ENCODE data around the gene LTC4S.
A peak's percentile ranks its signal among the peaks of the same experiment; 100 is the strongest.
"Not testable (repeated sequence)": the region's sequence is repeated elsewhere in the genome, so short reads cannot be mapped to it uniquely, and the experiment has no call there.

LTC4S gene

DNA sequence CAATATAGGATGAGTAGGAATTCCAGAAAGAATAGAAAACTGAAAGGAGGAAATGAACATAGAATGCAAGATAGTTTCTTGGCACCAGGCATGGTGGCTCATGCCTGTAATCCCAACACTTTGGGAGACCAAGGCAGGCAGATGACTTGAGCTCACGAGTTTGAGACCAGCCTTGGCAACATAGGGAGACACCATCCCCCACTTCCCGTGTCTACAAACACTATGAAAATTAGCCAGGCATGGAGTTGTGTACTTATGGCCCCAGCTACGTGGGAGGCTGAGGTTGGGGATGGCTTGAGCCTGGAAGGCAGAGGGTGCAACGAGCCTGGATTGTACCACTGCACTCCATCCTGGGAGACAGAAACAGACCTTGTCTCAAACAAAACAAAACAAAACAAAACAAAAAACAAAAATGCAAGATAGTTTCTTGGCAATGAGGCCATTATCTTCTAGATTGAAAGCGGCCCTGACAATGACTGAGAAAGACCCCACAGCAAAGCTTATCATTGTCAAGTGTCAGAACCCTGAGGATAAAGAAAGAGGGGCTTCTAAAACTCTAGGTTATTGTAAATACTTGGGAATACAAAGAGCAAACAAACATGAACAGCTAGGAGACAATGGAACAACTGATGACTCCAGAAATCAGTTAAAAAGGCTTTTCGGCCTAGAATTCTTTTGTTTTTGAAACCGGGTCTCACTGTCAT is 36.1 kb downstream of the LTC4S start:
- DNase-seq, result no peak

DNA sequence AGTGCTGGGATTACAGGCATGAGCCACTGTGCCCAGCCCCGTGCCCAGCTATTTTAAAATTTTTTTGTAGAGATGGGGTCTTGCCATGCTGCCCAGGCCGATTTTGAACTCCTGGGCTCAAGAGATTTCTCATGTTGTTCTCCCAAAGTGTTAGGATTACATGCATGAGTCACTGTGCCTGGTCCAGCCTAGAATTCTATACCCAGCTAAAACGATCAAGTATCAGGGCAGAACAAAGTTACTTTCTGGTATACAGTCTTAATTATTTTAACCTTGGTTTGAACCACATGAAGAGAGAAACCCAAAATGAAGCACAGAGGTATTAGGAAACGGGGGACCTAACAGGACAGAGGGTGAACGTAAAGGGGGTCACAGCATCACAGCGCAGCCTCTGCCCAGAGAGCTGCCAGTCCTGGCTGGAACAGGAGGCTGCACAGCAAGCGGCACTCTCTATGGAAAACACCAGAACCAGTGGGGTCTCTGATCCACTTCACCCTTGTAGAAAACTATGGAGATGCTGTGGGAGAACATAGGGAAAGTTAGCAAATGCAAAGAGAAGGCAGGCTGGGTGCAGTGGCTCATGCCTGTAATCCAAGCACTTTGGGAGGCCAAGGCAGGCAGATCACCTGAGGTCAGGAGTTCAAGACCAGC is 37.2 kb downstream of the LTC4S start:
- DNase-seq, result no peak

DNA sequence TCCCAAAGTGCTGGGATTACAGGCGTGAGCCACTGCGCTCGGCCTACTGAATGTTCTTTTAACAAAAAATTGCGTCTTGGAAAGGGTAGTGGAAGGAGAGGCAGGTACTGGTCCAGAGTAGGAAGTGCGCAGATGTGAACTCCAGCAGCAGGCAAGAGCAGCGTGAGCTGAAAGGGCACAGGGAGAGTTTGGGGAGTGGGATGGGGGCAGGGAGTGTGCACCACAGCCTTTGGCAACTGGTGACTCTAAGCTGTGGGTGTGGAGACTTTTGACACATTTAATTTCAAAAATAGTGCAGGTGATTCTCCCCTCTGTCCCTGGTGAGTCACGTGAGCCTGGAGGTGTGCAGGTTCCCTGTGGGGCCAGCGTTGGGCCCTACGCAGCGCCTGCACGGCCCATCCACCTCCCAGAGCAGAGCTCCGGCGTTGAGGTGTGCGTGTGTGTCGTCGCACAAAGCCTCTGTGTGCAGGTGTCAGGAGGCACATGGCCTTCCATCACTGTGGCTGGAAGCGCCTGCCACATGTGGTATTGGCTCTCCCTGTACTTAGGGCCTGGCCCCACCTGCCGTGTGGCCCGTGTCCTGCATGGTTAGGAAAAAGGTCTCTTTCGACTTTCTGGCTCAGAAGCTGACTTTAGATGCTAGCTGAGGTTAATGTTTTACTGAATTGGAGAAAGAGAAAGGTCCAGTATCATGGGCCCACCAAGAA is 38.4 kb downstream of the LTC4S start:
- DNase-seq, result no peak

DNA sequence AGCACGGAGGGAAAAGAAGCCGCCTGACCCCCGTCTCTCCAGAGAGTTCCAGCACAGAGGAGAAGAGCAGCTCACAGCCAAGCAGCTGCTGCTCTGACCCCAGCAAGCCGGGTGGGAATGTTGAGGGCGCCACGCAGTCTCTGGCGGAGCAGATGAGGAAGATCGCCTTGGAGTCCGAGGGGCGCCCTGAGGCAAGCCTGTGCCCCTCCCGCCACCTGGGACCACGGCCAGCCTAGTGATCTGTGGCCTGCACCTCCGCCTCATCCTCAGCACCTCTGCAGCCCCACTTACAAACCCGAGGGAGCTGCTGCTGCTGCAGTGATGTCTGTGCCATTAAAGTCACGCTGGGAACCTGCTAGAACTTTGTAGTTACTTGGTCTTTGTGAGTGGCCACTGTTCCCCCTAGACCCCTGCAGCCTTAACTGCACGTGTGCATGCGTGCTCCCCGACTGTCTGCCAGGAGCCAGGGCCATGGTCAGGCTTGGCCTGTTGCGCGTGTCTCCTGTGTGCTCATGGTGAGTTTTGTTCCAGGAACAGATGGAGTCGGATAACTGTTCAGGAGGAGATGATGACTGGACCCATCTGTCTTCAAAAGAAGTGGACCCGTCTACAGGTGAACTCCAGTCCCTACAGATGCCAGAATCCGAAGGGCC is 39.4 kb downstream of the LTC4S start:
- DNase-seq, result no peak

DNA sequence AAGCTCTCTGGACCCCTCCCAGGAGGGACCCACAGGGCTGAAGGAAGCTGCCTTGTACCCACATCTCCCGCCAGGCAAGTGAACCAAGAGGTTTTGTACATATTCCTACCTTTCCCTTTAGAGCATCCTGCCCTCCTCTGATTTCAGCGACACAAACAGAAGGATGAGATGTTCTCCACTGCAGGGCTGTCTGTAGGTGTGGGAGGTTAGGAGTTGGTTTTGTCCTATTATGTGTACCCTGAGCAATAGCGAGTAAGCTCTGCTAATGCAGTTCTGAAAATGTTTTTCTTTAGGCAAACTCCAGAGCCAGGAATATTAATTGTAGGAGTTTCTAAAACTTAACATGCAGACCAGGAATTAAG is 39.9 kb downstream of the LTC4S start:
- no peak for DNase-seq

DNA sequence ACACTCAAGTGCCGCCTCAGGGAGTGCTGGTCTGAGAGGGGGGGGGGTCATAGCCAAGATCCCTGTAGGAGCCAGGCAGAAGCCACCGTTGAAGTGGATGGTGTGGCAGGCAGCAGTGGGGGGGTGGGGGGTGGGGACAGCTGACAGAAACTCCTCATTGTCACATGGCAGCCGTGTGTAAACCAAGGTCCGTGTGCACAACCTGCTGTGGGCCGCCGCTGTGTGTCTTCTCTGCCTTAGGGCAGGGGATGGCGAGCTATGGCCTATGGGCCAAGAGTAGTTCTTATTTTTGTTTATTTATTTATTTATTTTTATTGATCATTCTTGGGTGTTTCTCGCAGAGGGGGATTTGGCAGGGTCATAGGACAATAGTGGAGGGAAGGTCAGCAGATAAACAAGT is 40.3 kb downstream of the LTC4S start:
- no peak for DNase-seq

DNA sequence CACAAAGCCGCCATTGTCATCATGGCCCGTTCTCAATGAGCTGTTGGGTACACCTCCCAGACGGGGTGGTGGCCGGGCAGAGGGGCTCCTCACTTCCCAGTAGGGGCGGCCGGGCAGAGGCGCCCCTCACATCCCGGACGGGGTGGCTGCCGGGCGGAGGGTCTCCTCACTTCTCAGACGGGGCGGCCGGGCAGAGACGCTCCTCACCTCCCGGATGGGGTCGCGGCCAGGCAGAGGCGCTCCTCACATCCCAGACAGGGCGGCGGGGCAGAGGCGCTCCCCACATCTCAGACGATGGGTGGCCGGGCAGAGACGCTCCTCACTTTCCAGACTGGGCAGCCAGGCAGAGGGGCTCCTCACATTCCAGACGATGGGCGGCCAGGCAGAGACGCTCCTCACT is 41.1 kb downstream of the LTC4S start:
- DNase-seq, result not testable (repeated sequence)

DNA sequence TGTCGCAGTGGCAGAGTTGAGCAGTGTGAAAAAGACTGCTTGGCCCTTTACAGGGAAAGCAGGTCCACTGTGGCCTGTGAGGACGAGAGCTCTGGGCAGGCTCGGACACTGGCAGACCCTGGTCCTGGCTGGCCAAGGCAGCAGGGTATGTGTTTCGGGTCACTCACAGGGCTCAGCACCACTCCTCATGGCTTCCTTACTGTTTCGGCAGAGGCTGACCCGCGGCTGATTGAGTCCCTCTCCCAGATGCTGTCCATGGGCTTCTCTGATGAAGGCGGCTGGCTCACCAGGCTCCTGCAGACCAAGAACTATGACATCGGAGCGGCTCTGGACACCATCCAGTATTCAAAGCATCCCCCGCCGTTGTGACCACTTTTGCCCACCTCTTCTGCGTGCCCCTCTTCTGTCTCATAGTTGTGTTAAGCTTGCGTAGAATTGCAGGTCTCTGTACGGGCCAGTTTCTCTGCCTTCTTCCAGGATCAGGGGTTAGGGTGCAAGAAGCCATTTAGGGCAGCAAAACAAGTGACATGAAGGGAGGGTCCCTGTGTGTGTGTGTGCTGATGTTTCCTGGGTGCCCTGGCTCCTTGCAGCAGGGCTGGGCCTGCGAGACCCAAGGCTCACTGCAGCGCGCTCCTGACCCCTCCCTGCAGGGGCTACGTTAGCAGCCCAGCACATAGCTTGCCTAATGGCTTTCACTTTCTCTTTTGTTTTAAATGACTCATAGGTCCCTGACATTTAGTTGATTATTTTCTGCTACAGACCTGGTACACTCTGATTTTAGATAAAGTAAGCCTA is 42.6 kb downstream of the LTC4S start:
- peak; percentile 77 for DNase-seq

DNA sequence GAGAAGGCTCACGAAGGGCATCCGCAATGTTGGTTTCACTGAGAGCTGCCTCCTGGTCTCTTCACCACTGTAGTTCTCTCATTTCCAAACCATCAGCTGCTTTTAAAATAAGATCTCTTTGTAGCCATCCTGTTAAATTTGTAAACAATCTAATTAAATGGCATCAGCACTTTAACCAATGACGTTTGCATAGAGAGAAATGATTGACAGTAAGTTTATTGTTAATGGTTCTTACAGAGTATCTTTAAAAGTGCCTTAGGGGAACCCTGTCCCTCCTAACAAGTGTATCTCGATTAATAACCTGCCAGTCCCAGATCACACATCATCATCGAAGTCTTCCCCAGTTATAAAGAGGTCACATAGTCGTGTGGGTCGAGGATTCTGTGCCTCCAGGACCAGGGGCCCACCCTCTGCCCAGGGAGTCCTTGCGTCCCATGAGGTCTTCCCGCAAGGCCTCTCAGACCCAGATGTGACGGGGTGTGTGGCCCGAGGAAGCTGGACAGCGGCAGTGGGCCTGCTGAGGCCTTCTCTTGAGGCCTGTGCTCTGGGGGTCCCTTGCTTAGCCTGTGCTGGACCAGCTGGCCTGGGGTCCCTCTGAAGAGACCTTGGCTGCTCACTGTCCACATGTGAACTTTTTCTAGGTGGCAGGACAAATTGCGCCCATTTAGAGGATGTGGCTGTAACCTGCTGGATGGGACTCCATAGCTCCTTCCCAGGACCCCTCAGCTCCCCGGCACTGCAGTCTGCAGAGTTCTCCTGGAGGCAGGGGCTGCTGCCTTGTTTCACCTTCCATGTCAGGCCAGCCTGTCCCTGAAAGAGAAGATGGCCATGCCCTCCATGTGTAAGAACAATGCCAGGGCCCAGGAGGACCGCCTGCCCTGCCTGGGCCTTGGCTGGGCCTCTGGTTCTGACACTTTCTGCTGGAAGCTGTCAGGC is 43.6 kb downstream of the LTC4S start:
- no peak for DNase-seq

DNA sequence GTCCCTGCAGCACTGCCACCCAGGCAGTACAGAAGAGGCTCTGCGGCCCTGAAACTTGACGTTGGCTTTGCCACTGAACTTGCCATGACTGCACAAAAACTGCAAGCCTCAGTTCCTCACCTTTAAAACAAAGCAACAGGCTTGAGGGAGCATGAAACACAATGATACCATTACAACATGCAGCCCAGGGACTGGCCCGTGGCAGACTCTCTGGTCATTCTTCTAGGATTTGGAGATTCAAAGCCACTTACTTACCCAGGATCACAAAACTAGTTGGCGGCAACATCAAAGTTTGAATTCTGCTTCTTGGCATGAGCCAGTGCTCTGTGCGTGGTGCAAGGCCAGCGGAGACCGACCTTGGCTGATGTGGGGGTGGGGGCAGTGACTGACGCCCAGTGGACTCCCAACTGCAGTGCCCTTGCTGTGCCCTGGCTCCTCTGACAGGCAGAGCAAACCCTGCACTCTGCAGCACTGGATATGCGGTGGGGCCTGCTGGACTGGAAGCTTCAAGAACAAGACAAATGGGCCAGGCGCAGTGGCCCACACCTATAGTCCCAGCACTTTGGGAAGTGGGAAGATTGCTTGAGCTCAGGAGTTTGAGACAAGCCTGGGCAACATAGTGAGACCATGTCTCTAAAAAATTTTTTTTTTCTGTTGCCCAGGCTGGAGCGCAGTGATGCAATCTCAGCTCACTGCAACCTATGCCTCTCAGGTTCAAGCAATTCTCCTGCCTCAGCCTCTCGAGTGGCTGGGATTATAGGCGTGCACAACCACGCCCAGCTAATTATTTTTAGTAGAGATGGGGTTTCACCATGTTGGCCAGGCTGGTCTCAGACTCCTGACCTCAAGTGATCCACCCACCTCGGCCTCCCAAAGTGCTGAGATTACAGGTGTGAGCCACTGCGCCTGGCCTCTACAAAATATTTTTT is 45.8 kb downstream of the LTC4S start:
- no peak for DNase-seq

DNA sequence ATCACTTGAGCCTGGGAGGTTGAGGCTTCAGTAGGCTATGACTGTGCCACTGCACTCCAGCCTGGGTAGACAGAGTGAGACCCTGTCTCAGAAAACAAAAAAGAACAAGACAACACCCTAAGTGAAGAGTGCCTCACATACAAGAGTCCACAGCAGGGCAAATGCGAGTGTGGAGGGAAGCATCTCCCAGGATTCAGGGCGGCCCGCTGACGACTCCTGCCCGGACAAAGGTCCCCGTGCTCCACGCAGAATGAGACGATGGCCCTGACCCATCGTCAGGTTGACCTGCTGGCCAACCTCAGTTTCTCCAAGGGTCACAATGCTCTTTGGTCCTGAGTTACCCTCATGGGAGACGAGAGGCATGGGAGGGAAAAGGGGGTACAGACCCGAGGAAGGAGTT is 46.5 kb downstream of the LTC4S start:
- no peak for DNase-seq

DNA sequence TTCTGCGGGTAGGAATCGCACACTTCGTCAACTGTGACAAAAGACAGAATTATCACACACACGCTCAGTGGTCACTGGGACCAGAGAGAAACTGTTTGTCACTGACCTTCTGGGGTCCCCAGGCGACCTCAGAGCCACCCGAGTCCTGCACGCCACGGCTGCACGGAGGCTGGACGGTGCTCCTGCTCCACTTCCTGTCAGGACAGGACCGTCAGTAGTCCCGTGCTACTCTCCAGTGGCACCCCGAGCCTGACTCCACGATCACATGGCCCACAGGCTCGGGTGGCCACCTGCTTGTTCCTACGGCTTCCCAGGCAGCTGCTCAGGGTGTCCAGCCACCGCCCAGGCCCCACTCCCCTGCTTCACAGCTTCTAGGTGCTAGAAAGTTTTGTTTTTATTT is 47.0 kb downstream of the LTC4S start:
- DNase-seq, result no peak

DNA sequence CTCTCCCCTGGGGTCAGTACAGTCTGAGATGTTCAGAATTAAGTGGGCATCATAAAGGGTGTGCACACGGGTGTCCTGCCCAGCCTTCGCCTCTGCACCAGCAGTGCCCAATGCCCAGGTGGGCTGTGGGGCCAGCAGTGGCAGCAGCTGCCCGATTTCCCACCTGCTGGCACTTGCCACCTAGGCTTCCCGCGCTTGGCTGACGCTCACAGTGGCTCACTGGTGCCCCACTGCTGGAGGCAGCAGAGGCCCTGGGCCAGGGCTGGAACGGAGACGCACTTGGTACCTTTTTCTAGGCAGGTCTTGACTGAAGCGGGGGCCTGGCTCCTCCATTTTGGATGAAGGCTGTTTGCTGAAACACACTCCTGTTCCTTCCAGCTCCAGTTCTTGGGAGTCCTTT is 47.8 kb downstream of the LTC4S start:
- DNase-seq, result no peak
